GM18520 (cell line): ENCODE data around the gene CXXC4.
A peak's percentile ranks its signal among the peaks of the same experiment; 100 is the strongest.

Experiments used
- ATAC-seq: cut with Tn5 transposase; IDR thresholded peaks from one replicate; pipeline ENCODE4 v1.9.1; 2021; ENCODE audit not compliant: unreplicated experiment

CXXC4 gene

GRCh38 chr4:104494822-104495559 is at the start of gene CXXC4:
TSS of gene CXXC4 (minus strand) at chr4:104494894. CDS start at chr4:104491802, 3,092 bp downstream.
- no peak for ATAC-seq

- ATAC-seq: no peak
Measured at GRCh38 chr4:104533156-104533555, 38.5 kb upstream of the CXXC4 start.

- no peak for ATAC-seq
Measured at GRCh38 chr4:104532677-104533076, 38.0 kb upstream of the CXXC4 start.

GRCh38 chr4:104531390-104531789 is 36.7 kb upstream of the CXXC4 start:
- no peak for ATAC-seq

GRCh38 chr4:104530426-104530825 is 35.7 kb upstream of the CXXC4 start:
- no peak for ATAC-seq

- no peak for ATAC-seq
Measured at GRCh38 chr4:104524591-104524990, 29.9 kb upstream of the CXXC4 start.

GRCh38 chr4:104524026-104524425 is 29.3 kb upstream of the CXXC4 start:
- ATAC-seq: no peak

- peak; percentile 93 for ATAC-seq
Measured at GRCh38 chr4:104519588-104519987, 24.9 kb upstream of the CXXC4 start.

- ATAC-seq: no peak
Measured at GRCh38 chr4:104516884-104517283, 22.2 kb upstream of the CXXC4 start.

GRCh38 chr4:104508224-104508623 is 13.5 kb upstream of the CXXC4 start:
- ATAC-seq: no peak

- ATAC-seq: no peak
Measured at GRCh38 chr4:104507112-104507511, 12.4 kb upstream of the CXXC4 start.

GRCh38 chr4:104504536-104504935 is 9.8 kb upstream of the CXXC4 start:
- ATAC-seq: no peak

- no peak for ATAC-seq
Measured at GRCh38 chr4:104502471-104502870, 7.8 kb upstream of the CXXC4 start.

- ATAC-seq: no peak
Measured at GRCh38 chr4:104501290-104501689, 6.6 kb upstream of the CXXC4 start.

GRCh38 chr4:104500442-104500841 is 5.7 kb upstream of the CXXC4 start:
- no peak for ATAC-seq

- ATAC-seq: no peak
Measured at GRCh38 chr4:104494185-104494584, 509 bp downstream of the CXXC4 start.

- no peak for ATAC-seq
Measured at GRCh38 chr4:104493081-104493831, 1.4 kb downstream of the CXXC4 start.

GRCh38 chr4:104492183-104492771 is 2.4 kb downstream of the CXXC4 start:
- ATAC-seq: peak; percentile 34

GRCh38 chr4:104491481-104492182 is 3.1 kb downstream of the CXXC4 start:
- ATAC-seq: peak; percentile 18

GRCh38 chr4:104490770-104491480 is 3.8 kb downstream of the CXXC4 start:
- ATAC-seq: peak; percentile 12
